H9 (cell line): ENCODE results near the gene SGSM2. TPM values are rescaled to one million over a fixed set of nuclear protein-coding genes. Genes with fewer than 3 reads are reported as not detected.

Experiments used
- DNase-seq: peaks from one replicate; pipeline ENCODE4 v3.0.0-alpha.2; 2017
- H2AFZ ChIP-seq: one replicate; pipeline ENCODE4 v1.6.1; 2013; ENCODE audit warnings: mild to moderate bottlenecking, low read length, control low read depth, moderate library complexity
- H2AK5ac ChIP-seq: 2 replicates; pipeline ENCODE4 v1.6.1; 2013; ENCODE audit warnings: low read length, control low read depth, mixed read lengths; ENCODE audit not compliant: insufficient read length
- H2BK120ac ChIP-seq: one replicate; pipeline ENCODE4 v1.6.1; 2013; ENCODE audit warnings: low read depth, mild to moderate bottlenecking, low read length, control low read depth, inconsistent platforms; ENCODE audit not compliant: poor library complexity, severe bottlenecking
- H2BK12ac ChIP-seq: 2 replicates; pipeline ENCODE4 v1.6.1; 2013; ENCODE audit warnings: low read length, control low read depth, mixed read lengths, low read depth; ENCODE audit not compliant: insufficient read length
- H2BK15ac ChIP-seq: 2 replicates; pipeline ENCODE4 v1.6.1; 2013; ENCODE audit warnings: low read depth, low read length, control low read depth
- H2BK20ac ChIP-seq: one replicate; pipeline ENCODE4 v1.6.1; 2013; ENCODE audit warnings: low read depth, mild to moderate bottlenecking, low read length, control low read depth, inconsistent platforms; ENCODE audit not compliant: poor library complexity, severe bottlenecking
- H2BK5ac ChIP-seq: 2 replicates; pipeline ENCODE4 v1.6.1; 2013; ENCODE audit warnings: low read length, control low read depth, mixed read lengths; ENCODE audit not compliant: insufficient read length
- H3K14ac ChIP-seq: 2 replicates; pipeline ENCODE4 v1.6.1; 2013; ENCODE audit warnings: low read length, control low read depth; ENCODE audit not compliant: insufficient read depth
- H3K18ac ChIP-seq: 2 replicates; pipeline ENCODE4 v1.6.1; 2013; ENCODE audit warnings: low read depth, mild to moderate bottlenecking, mixed read lengths, low read length, control low read depth; ENCODE audit not compliant: insufficient read length
- H3K23ac ChIP-seq: 2 replicates; pipeline ENCODE4 v1.6.1; 2013; ENCODE audit warnings: low read length, control low read depth, mixed read lengths, low read depth; ENCODE audit not compliant: insufficient read length
- H3K23me2 ChIP-seq: 2 replicates; pipeline ENCODE4 v1.6.1; 2013; ENCODE audit warnings: low read depth, mild to moderate bottlenecking, mixed read lengths, low read length, control low read depth; ENCODE audit not compliant: insufficient read length, poor library complexity, severe bottlenecking
- H3K27ac ChIP-seq: 2 replicates; pipeline ENCODE4 v1.5.1; 2013; ENCODE audit warnings: low read length, control low read depth, mixed read lengths, low read depth; ENCODE audit not compliant: insufficient read length
- H3K27me3 ChIP-seq: 2 replicates; pipeline ENCODE4 v1.6.1; 2013; ENCODE audit warnings: low read length, control low read depth, inconsistent platforms; ENCODE audit not compliant: insufficient read depth
- H3K4ac ChIP-seq: 2 replicates; pipeline ENCODE4 v1.6.1; 2013; ENCODE audit warnings: low read depth, mild to moderate bottlenecking, control low read depth, inconsistent platforms, low read length, moderate library complexity
- H3K4me1 ChIP-seq: 2 replicates; pipeline ENCODE4 v1.6.1; 2013; ENCODE audit warnings: low read length, control low read depth, inconsistent platforms; ENCODE audit not compliant: insufficient read depth
- H3K4me2 ChIP-seq: 2 replicates; pipeline ENCODE4 v1.6.1; 2013; ENCODE audit warnings: low read length, control low read depth, mixed read lengths; ENCODE audit not compliant: insufficient read length, insufficient read depth
- H3K56ac ChIP-seq: 2 replicates; pipeline ENCODE4 v1.6.1; 2013; ENCODE audit warnings: low read depth, mild to moderate bottlenecking, mixed read lengths, low read length, control low read depth; ENCODE audit not compliant: insufficient read length
- H3K79me1 ChIP-seq: 2 replicates; pipeline ENCODE4 v1.6.1; 2013; ENCODE audit warnings: low read depth, mild to moderate bottlenecking, moderate library complexity, low read length, control low read depth, inconsistent platforms; ENCODE audit not compliant: insufficient read depth, poor library complexity, severe bottlenecking
- H3K79me2 ChIP-seq: 2 replicates; pipeline ENCODE4 v1.6.1; 2013; ENCODE audit warnings: low read length, control low read depth, inconsistent platforms; ENCODE audit not compliant: insufficient read depth
- H3K9ac ChIP-seq: 2 replicates; pipeline ENCODE4 v1.6.1; 2013; ENCODE audit warnings: low read length, control low read depth, mixed read lengths; ENCODE audit not compliant: insufficient read length; ENCODE audit errors: extremely low read depth
- H3K9me3 ChIP-seq: one replicate; pipeline ENCODE4 v1.6.1; 2013; ENCODE audit warnings: low read depth, low read length, inconsistent platforms; ENCODE audit not compliant: control insufficient read depth
- H3T11ph ChIP-seq: one replicate; pipeline ENCODE4 v1.6.1; 2013; ENCODE audit warnings: mild to moderate bottlenecking, low read length, control low read depth, inconsistent platforms
- H4K20me1 ChIP-seq: one replicate; pipeline ENCODE4 v1.6.1; 2013; ENCODE audit not compliant: control insufficient read depth, insufficient read length, insufficient read depth
- H4K5ac ChIP-seq: 2 replicates; pipeline ENCODE4 v1.6.1; 2013; ENCODE audit warnings: low read depth, mild to moderate bottlenecking, mixed read lengths, low read length, control low read depth; ENCODE audit not compliant: insufficient read length
- H4K8ac ChIP-seq: replicated peaks from 2 replicates; pipeline ENCODE4 v1.6.1; 2013; ENCODE audit warnings: low read length, control low read depth, mixed read lengths, low read depth; ENCODE audit not compliant: insufficient read length
- H4K91ac ChIP-seq: 2 replicates; pipeline ENCODE4 v1.6.1; 2013; ENCODE audit warnings: low read depth, mild to moderate bottlenecking, moderate library complexity, mixed read lengths, low read length, control low read depth; ENCODE audit not compliant: insufficient read length
- H3K27ac Mint-ChIP-seq, 3 experiments: 2 replicates in 2 of 3; 3 replicates in 1 of 3; pipeline ENCODE4 v1.8.0; 2020 to 2021; ENCODE audit warnings: mixed read lengths in 3 of 3, mild to moderate bottlenecking in 1 of 3, moderate library complexity in 1 of 3
- H3K27me3 Mint-ChIP-seq: 2 replicates; pipeline ENCODE4 v1.8.0; 2021; ENCODE audit warnings: low read depth, mild to moderate bottlenecking, moderate library complexity, mixed read lengths
- H3K36me3 Mint-ChIP-seq, 3 experiments: 2 replicates in 2 of 3; 3 replicates in 1 of 3; pipeline ENCODE4 v1.8.0; 2020 to 2021; ENCODE audit warnings: low read depth in 3 of 3, mixed read lengths in 3 of 3; ENCODE audit not compliant: insufficient read depth in 1 of 3
- H3K4me1 Mint-ChIP-seq, 2 experiments: 2 replicates each; pipeline ENCODE4 v1.8.0; 2020; ENCODE audit warnings: mixed read lengths in 2 of 2
- H3K4me3 Mint-ChIP-seq, 2 experiments: 2 replicates in 1 of 2; 3 replicates in 1 of 2; pipeline ENCODE4 v1.8.0; 2020 to 2021; ENCODE audit warnings: mild to moderate bottlenecking in 2 of 2, mixed read lengths in 2 of 2, moderate library complexity in 1 of 2
- H3K9me3 Mint-ChIP-seq, 2 experiments: 2 replicates in 1 of 2; 3 replicates in 1 of 2; pipeline ENCODE4 v1.8.0; 2020; ENCODE audit warnings: mild to moderate bottlenecking in 2 of 2, mixed read lengths in 2 of 2, moderate library complexity in 1 of 2
- CTCF ChIP-seq: fragments of 200-600 bp; sonication (generic); conservative IDR thresholded peaks from 3 replicates; pipeline ENCODE4 v1.8.0; 2021; ENCODE audit warnings: antibody characterized with exemption, mild to moderate bottlenecking
- WGBS: extraction: QIAGEN DNeasy Blood & Tissue Kit; methylation state at CpG from one replicate; pipeline ENCODE4 v1.1.7; 2013; ENCODE audit warnings: missing lambda C conversion rate, low lambda C conversion rate, mixed read lengths; ENCODE audit not compliant: insufficient read length; ENCODE audit errors: extremely low coverage; 5-methylcytosine and 5-hydroxymethylcytosine counted together
- total RNA-seq: library from RNA; stranded (reverse); gene quantifications from 2 replicates; pipeline ENCODE4 v1.2.1, GENCODE V29; 2021

SGSM2 gene
- total RNA-seq, 1 experiment from 2014 or later = 45.6 TPM

GRCh38 chr17:2351269-2351668 lies 14.0 kb downstream of the SGSM2 start:
- Histone ChIP-seq H3K9ac (no peak overlapping the region), H3K27me3 (no peaks in the 10 kb centered on the region), H3K14ac (no peak overlapping the region), H3K18ac (no peak overlapping the region), H2BK15ac (no peak overlapping the region), H4K91ac (no peak overlapping the region), H3K79me1 (no peaks in the 10 kb centered on the region), H3K9me3 (no peaks in the 10 kb centered on the region), H4K5ac (no peak overlapping the region), H3K4me2 (no peak overlapping the region), H3T11ph (no peak overlapping the region), H3K23ac (no peak overlapping the region), H4K20me1 (no peaks in the 10 kb centered on the region), H2BK120ac (no peak overlapping the region), H2BK12ac (no peak overlapping the region), H2AFZ (no peak overlapping the region), H3K4me1 (peaks cover 4% of the 10 kb centered on the region), H3K4ac (no peak overlapping the region), H3K56ac (no peak overlapping the region), H3K23me2 (peaks cover 5% of the 10 kb centered on the region), H2BK20ac (no peak overlapping the region), H2BK5ac (no peak overlapping the region), H3K79me2 (no peaks in the 10 kb centered on the region; the same call in 1 of the 2 replicates), H3K27ac (no peak overlapping the region), H4K8ac (no peak overlapping the region), H2AK5ac (no peak overlapping the region)
- Mint-ChIP-seq H3K27me3 (no peaks in the 10 kb centered on the region), H3K4me3 (no peak overlapping the region), H3K9me3 (no peaks in the 10 kb centered on the region), H3K36me3 (peaks cover 0 to 9% (median 0%) of the 10 kb centered on the region in 3 experiments; a peak in 2 of 7 replicates), H3K4me1 (peaks cover 16 to 34% of the 10 kb centered on the region in 2 experiments), H3K27ac (no peak overlapping the region)
- no CpG with 5 or more reads among the region's 6 CpGs for WGBS
- no peak for TF ChIP-seq CTCF
- DNase-seq = no peak
